Ectodermal cell (in vitro differentiated cells): ENCODE results near the gene TMTC2.

ENCODE experiments used
- H3K27ac ChIP-seq: 2 replicates; pipeline ENCODE4 v1.7.0; 2013; ENCODE audit warnings: mild to moderate bottlenecking, low read depth, low read length; ENCODE audit not compliant: insufficient read depth, poor library complexity, severe bottlenecking
- H3K27me3 ChIP-seq: 2 replicates; pipeline ENCODE4 v1.7.0; 2013; ENCODE audit warnings: mild to moderate bottlenecking, low read length; ENCODE audit not compliant: insufficient read depth, control insufficient read depth, poor library complexity, severe bottlenecking
- H3K36me3 ChIP-seq: one replicate; pipeline ENCODE4 v1.7.0; 2013; ENCODE audit warnings: low read length; ENCODE audit not compliant: control insufficient read depth, insufficient read depth
- H3K4me1 ChIP-seq: one replicate; pipeline ENCODE4 v1.7.0; 2013; ENCODE audit warnings: low read length; ENCODE audit not compliant: control insufficient read depth, insufficient read depth
- H3K4me3 ChIP-seq: 2 replicates; pipeline ENCODE4 v1.7.0; 2013; ENCODE audit warnings: low read depth, low read length, control low read depth; ENCODE audit not compliant: insufficient read depth
- H3K9me3 ChIP-seq: 2 replicates; pipeline ENCODE4 v1.7.0; 2013; ENCODE audit warnings: mild to moderate bottlenecking, low read length, moderate library complexity; ENCODE audit not compliant: control insufficient read depth
- WGBS, 2 experiments: methylation state at CpG; one replicate each; pipeline ENCODE4 v1.1.7; 2013; ENCODE audit warnings: missing lambda C conversion rate in 2 of 2; 5-methylcytosine and 5-hydroxymethylcytosine counted together

TMTC2 gene

GRCh38 chr12:82857276-82857675, 170.6 kb downstream of the TMTC2 start:
- Histone ChIP-seq H3K4me3 (no peak overlapping the region), H3K27ac (no peak overlapping the region), H3K9me3 (no peaks in the 10 kb centered on the region), H3K4me1 (peaks cover 3% of the 10 kb centered on the region), H3K27me3 (no peaks in the 10 kb centered on the region), H3K36me3 (no peaks in the 10 kb centered on the region)
- 94% methylated on average over 5 to 7 of the region's 7 CpGs for WGBS, 2 experiments

- H3K4me1 ChIP-seq, result peaks cover 3% of the 10 kb centered on the region
- H3K27me3 ChIP-seq, result no peaks in the 10 kb centered on the region
- no peaks in the 10 kb centered on the region for H3K36me3 ChIP-seq
- whole genome bisulfite sequencing, 2 experiments, result 44 to 50% methylated on average over 8 to 10 of the region's 10 CpGs
- no peak overlapping the region for H3K4me3 ChIP-seq
- H3K27ac ChIP-seq, result no peak overlapping the region
- H3K9me3 ChIP-seq, result no peaks in the 10 kb centered on the region
These were observed 171.3 kb downstream of the TMTC2 start for GRCh38 chr12:82857911-82858533.

- Histone ChIP-seq H3K27ac (no peak overlapping the region), H3K36me3 (no peaks in the 10 kb centered on the region), H3K27me3 (no peaks in the 10 kb centered on the region), H3K4me3 (no peak overlapping the region), H3K9me3 (no peaks in the 10 kb centered on the region), H3K4me1 (peaks cover 3% of the 10 kb centered on the region)
- WGBS, 2 experiments, result 50 to 78% methylated on average over 1 to 3 of the region's 3 CpGs
These were observed 171.8 kb downstream of the TMTC2 start for GRCh38 chr12:82858534-82858917.

GRCh38 chr12:82862069-82862841, 175.5 kb downstream of the TMTC2 start:
- WGBS, 2 experiments, result 71 to 92% methylated on average over 1 of the region's 1 CpG
- no peak overlapping the region for H3K4me3 ChIP-seq
- H3K9me3 ChIP-seq, result no peaks in the 10 kb centered on the region
- no peaks in the 10 kb centered on the region for H3K27me3 ChIP-seq
- no peak overlapping the region for H3K27ac ChIP-seq
- peaks cover 10% of the 10 kb centered on the region for H3K4me1 ChIP-seq
- no peaks in the 10 kb centered on the region for H3K36me3 ChIP-seq

- no peaks in the 10 kb centered on the region for H3K9me3 ChIP-seq
- peaks cover 13% of the 10 kb centered on the region for H3K4me1 ChIP-seq
- no peak overlapping the region for H3K4me3 ChIP-seq
- H3K27ac ChIP-seq, result no peak overlapping the region
- H3K27me3 ChIP-seq, result no peaks in the 10 kb centered on the region
- 96 to 98% methylated on average over 6 of the region's 6 CpGs for WGBS, 2 experiments
- H3K36me3 ChIP-seq, result no peaks in the 10 kb centered on the region
These were observed 176.4 kb downstream of the TMTC2 start for GRCh38 chr12:82862876-82863649.

GRCh38 chr12:82866227-82866775, 179.6 kb downstream of the TMTC2 start:
- H3K27me3 ChIP-seq, result no peaks in the 10 kb centered on the region
- no peaks in the 10 kb centered on the region for H3K36me3 ChIP-seq
- no peak overlapping the region for H3K27ac ChIP-seq
- WGBS, 2 experiments, result 95 to 100% methylated on average over 1 to 4 of the region's 4 CpGs
- H3K9me3 ChIP-seq, result no peaks in the 10 kb centered on the region
- H3K4me3 ChIP-seq, result no peak overlapping the region
- peaks cover 32% of the 10 kb centered on the region for H3K4me1 ChIP-seq

- peaks cover 32% of the 10 kb centered on the region for H3K4me1 ChIP-seq
- 94% methylated on average over 1 to 3 of the region's 3 CpGs for WGBS, 2 experiments
- H3K27me3 ChIP-seq, result no peaks in the 10 kb centered on the region
- H3K27ac ChIP-seq, result no peak overlapping the region
- no peaks in the 10 kb centered on the region for H3K9me3 ChIP-seq
- no peak overlapping the region for H3K4me3 ChIP-seq
- no peaks in the 10 kb centered on the region for H3K36me3 ChIP-seq
These were observed 180.2 kb downstream of the TMTC2 start for GRCh38 chr12:82866946-82867345.

GRCh38 chr12:82867762-82868500, 181.2 kb downstream of the TMTC2 start:
- Histone ChIP-seq H3K36me3 (no peaks in the 10 kb centered on the region), H3K27ac (no peak overlapping the region), H3K4me1 (peaks cover 32% of the 10 kb centered on the region), H3K27me3 (no peaks in the 10 kb centered on the region), H3K4me3 (no peak overlapping the region), H3K9me3 (no peaks in the 10 kb centered on the region)
- 90 to 93% methylated on average over 6 of the region's 6 CpGs for WGBS, 2 experiments

GRCh38 chr12:82870771-82871377, 184.2 kb downstream of the TMTC2 start:
- Histone ChIP-seq H3K4me3 (no peak overlapping the region), H3K27me3 (no peaks in the 10 kb centered on the region), H3K27ac (no peak overlapping the region), H3K9me3 (no peaks in the 10 kb centered on the region), H3K4me1 (peaks cover 39% of the 10 kb centered on the region), H3K36me3 (no peaks in the 10 kb centered on the region)
